Calu3 (cell line): ENCODE results near the gene NFATC1. TPM values are rescaled to one million over a fixed set of nuclear protein-coding genes. Genes with fewer than 3 reads are reported as not detected.

Experiments
- BruUV-seq: library from RNA; stranded (reverse); fragments of 400-500 nt; replicated peaks from 2 replicates; lab custom pipeline; 2021; lab: Mats Ljungman, UMichigan
- CTCF ChIA-PET: fragments of 300-600 bp; sonication (Branson Sonifier 250); formaldehyde crosslinking; loops from one replicate; lab custom pipeline; 2022; ENCODE audit warnings: antibody characterized with exemption; lab: Charles Lee
- DNase-seq: peaks from one replicate; pipeline ENCODE4 v3.0.0; 2022
- H3K27ac Mint-ChIP-seq: one replicate; pipeline ENCODE4 v1.8.0; 2022; ENCODE audit warnings: mixed read lengths; ENCODE audit not compliant: unreplicated experiment
- H3K27me3 Mint-ChIP-seq: one replicate; pipeline ENCODE4 v1.8.0; 2022; ENCODE audit warnings: mixed read lengths; ENCODE audit not compliant: unreplicated experiment
- H3K36me3 Mint-ChIP-seq: one replicate; pipeline ENCODE4 v1.8.0; 2022; ENCODE audit warnings: mild to moderate bottlenecking, moderate library complexity, mixed read lengths; ENCODE audit not compliant: insufficient read depth, unreplicated experiment
- H3K4me1 Mint-ChIP-seq: one replicate; pipeline ENCODE4 v1.8.0; 2022; ENCODE audit warnings: mild to moderate bottlenecking, low read depth, mixed read lengths; ENCODE audit not compliant: unreplicated experiment
- H3K4me3 Mint-ChIP-seq: one replicate; pipeline ENCODE4 v1.8.0; 2022; ENCODE audit warnings: mild to moderate bottlenecking, low read depth, moderate library complexity, mixed read lengths; ENCODE audit not compliant: unreplicated experiment
- H3K9me3 Mint-ChIP-seq: one replicate; pipeline ENCODE4 v1.8.0; 2022; ENCODE audit warnings: low read depth, mixed read lengths; ENCODE audit not compliant: unreplicated experiment
- CTCF ChIP-seq: fragments of 200-600 bp; IDR thresholded peaks from one replicate; pipeline ENCODE4 v1.8.0; 2022; ENCODE audit warnings: antibody characterized with exemption; ENCODE audit not compliant: unreplicated experiment
- intact Hi-C: fragments of 100-400 bp; cut with micrococcal nuclease; formaldehyde crosslinking; loops from one replicate; pipeline ENCODE4 v1.10.0; 2022; ENCODE audit not compliant: unreplicated experiment
- total RNA-seq: library from RNA; stranded (reverse); gene quantifications from 2 replicates; pipeline ENCODE4 v1.2.3, GENCODE V29; 2022

NFATC1 gene
- total RNA-seq, 1 experiment from 2014 or later = 5.9 TPM

DNA sequence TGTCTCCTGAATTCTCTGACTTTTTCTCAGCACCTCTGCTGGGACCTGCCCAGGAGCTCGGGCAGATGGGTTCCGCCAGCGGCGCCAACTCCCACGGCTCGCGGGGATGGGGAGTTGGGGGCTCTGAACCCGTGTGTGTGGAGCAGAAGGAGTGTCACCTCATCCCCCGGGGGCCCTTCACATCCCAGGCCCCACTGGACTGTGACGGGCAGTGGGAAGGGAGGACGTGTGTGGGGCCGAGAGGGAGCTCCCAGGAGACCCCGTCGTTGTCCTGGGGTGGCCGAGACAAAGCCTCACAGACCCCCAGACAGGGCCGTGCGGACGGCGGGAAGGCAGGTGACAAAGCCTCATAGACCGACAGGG lies 153.9 kb downstream of the NFATC1 start:
- intact Hi-C loops = no loop called here
- Mint-ChIP-seq H3K9me3 (no peaks in the 10 kb centered on the region), H3K4me3 (no peak overlapping the region), H3K36me3 (no peaks in the 10 kb centered on the region), H3K27me3 (peaks cover 11% of the 10 kb centered on the region), H3K27ac (no peak overlapping the region), H3K4me1 (no peaks in the 10 kb centered on the region)
- DNase-seq = no peak
- CTCF ChIA-PET = no interaction called here
- TF ChIP-seq CTCF = no peak
- BruUV-seq = no TSS peak

DNA sequence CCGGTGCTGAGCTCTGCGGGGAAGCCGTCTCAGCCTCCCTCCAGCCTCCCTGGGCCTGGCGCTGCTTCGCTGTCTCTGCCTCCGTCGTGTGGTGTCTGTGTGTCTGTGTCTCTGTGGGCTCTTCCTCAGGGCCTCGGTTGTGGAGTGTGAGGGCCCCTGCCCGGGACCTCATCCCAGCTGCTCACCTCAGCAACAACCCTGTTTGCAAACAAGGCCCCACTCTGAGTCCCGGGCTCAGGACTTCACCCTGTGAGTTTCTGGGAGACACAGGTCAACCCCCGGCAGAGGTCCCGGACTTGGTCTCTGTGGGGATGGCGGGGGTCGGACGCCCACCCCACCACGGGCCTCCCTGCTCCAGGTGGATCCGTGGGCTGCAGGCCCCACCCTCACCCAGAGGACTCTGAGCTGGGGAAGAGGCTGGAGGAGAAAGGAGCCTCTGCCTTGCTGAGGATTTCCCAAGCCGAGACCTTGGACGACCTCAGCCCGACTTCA lies 156.5 kb downstream of the NFATC1 start:
- H3K27me3 Mint-ChIP-seq = no peaks in the 10 kb centered on the region
- H3K4me3 Mint-ChIP-seq = no peak overlapping the region
- intact Hi-C loops = no loop called here
- no peaks in the 10 kb centered on the region for H3K9me3 Mint-ChIP-seq
- CTCF ChIA-PET = no interaction called here
- no peak overlapping the region for H3K27ac Mint-ChIP-seq
- TF ChIP-seq CTCF = no peak
- H3K36me3 Mint-ChIP-seq = no peaks in the 10 kb centered on the region
- no TSS peak for BruUV-seq
- no peaks in the 10 kb centered on the region for H3K4me1 Mint-ChIP-seq
- no peak for DNase-seq

DNA sequence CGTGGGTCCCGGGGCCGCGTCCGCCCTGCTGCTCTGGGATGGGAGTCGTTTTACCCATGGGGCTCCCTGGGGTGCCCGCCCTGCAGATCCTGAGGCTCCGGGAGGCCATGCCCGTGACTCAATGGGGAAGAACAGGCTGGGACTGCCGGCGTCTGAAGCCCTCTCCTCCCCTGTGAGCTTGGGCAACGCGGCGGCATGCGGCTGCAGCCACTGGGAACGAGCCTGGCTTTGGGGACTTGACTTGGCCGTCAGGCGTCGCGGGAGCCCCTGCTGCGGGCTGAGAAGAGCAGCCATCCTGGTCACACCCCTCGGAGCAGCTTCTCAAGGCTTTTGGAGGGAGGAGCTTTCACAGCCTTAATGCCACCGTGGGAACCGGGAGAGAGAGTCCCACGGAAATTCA lies 157.0 kb downstream of the NFATC1 start:
- no peak for TF ChIP-seq CTCF
- Mint-ChIP-seq H3K36me3 (no peaks in the 10 kb centered on the region), H3K9me3 (no peaks in the 10 kb centered on the region), H3K27me3 (no peaks in the 10 kb centered on the region), H3K4me1 (no peaks in the 10 kb centered on the region), H3K4me3 (no peak overlapping the region), H3K27ac (no peak overlapping the region)
- CTCF ChIA-PET = no interaction called here
- intact Hi-C loops = no loop called here
- BruUV-seq = no TSS peak
- no peak for DNase-seq

- H3K4me3 Mint-ChIP-seq = no peak overlapping the region
- BruUV-seq = no TSS peak
- intact Hi-C loops = no loop called here
- H3K27ac Mint-ChIP-seq = no peak overlapping the region
- no peaks in the 10 kb centered on the region for H3K36me3 Mint-ChIP-seq
- H3K27me3 Mint-ChIP-seq = no peaks in the 10 kb centered on the region
- TF ChIP-seq CTCF = no peak
- no peaks in the 10 kb centered on the region for H3K4me1 Mint-ChIP-seq
- CTCF ChIA-PET = no interaction called here
- no peaks in the 10 kb centered on the region for H3K9me3 Mint-ChIP-seq
- no peak for DNase-seq
These were observed 157.4 kb downstream of the NFATC1 start for GRCh38 chr18:79553154-79553553.
